Cardiac fibroblast (primary cell): Measurements from ENCODE around the gene PHAF1.

Experiments used
- DNase-seq, 2 donors: peaks; one replicate each; pipeline versions ENCODE4 v3.0.0 to v3.0.0-alpha.2; 2010; ENCODE audit warnings: low read depth in 2 of 2
- H3K4me3 ChIP-seq, 2 donors: replicated peaks in 1 of 2; 1 replicate in 1 of 2; 2 replicates in 1 of 2; pipeline ENCODE4 v1.5.1; 2011; ENCODE audit warnings: low read depth in 2 of 2, low read length in 2 of 2, mild to moderate bottlenecking in 2 of 2, moderate library complexity in 1 of 2
- CTCF ChIP-seq: IDR thresholded peaks from one replicate; pipeline ENCODE4 v1.5.1; 2011; ENCODE audit warnings: low read depth, mild to moderate bottlenecking, low read length, inconsistent platforms

Gene PHAF1

DNA sequence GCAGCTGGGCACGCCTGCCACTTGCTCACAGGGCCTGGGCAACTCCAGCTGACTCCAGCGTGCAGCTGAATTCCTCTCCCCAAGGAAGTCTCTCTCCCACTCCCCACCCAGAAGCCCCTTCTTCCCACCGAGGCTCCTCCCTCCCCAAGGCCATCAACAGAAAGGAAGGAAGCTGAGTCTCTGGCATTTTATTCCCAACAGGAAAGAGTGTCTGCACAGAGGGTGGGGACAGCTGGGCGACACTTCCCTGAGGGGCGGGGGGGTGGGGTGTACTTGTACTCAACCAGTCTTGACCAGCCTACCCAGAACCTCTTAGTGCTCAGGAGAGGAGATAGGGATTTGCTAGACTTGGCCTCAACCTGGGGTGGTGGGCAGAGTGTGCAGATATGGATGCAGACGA, 80.3 kb downstream of the PHAF1 start, which contains the start of gene EXOC3L1:
Gene EXOC3L1, minus strand, starts transcription at position 96 of the 400 bp plus-strand sequence. CDS start 460 bp downstream, outside the sequence.
- DNase-seq = no peak
- no peak for TF ChIP-seq CTCF
- no peak within 1 kb of the TSS for H3K4me3 ChIP-seq

DNA sequence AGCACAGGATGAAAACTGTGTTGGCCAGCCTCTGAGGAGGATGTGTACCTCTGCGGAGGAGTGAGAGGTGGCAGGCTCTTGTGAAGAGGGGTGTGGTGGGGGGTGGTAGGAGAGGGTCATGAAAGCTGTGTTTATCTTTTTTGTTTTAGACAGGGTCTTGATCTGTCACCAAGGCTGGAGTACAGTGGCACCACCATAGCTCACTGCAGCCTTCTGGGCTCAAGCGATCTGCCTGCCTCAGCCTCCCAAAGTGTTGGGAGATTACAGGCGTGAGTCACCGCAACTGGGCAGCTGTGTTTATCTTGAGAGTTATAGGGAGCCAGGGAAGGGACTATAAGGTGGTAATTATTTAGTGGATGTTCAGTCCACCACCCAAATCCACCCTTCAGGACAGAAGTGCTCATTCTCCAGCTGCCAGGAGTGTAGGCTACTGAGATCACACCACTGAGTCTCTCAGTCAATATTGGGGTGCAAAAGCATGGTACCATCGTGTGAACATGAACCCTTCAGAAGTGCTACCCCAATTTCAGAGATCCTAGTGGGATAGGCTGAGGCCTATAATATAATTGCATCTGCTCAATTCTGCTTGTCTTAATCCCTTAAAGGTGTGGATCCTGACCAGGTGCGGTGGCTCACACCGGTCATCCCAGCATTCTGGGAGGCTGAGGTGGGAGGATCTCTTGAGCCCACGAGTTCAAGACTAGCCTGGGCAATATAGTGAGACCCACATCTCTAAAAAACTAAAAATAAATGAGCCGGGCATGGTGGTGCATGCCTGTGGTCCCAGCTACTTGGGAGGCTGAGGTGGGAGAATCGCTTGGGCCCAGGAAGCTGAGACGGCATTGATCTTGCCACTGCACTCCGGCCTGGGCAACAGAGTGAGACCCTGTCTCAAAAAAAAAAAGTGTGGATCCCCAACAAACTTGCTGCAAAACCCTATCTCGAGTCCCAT, 81.0 kb downstream of the PHAF1 start:
- no peak for TF ChIP-seq CTCF
- DNase-seq = no peak
- H3K4me3 ChIP-seq = no peak overlapping the region

- TF ChIP-seq CTCF = no peak
- no peak for DNase-seq
- H3K4me3 ChIP-seq = peak overlapping the region; percentile 14 to 98
Observed at GRCh38 chr16:67191411-67191994, 81.8 kb downstream of the PHAF1 start.

GRCh38 chr16:67191995-67192681, 82.4 kb downstream of the PHAF1 start, which contains the start of gene E2F4:
TSS of gene E2F4 (plus strand) at chr16:67192155. CDS start at chr16:67192228, 73 bp downstream.
- peak; percentile 93 for DNase-seq
- H3K4me3 ChIP-seq = peak within 1 kb of the TSS; percentile 96 to 98
- no peak for TF ChIP-seq CTCF

GRCh38 chr16:67192781-67193361, 83.1 kb downstream of the PHAF1 start:
- H3K4me3 ChIP-seq = peak overlapping the region; percentile 96 to 98
- no peak for TF ChIP-seq CTCF
- no peak for DNase-seq

GRCh38 chr16:67193536-67193935, 83.8 kb downstream of the PHAF1 start:
- H3K4me3 ChIP-seq = peak overlapping the region; percentile 96 to 98
- no peak for TF ChIP-seq CTCF
- DNase-seq = no peak
